ENCODE results near the gene EYA2. TPM values are rescaled to one million over a fixed set of nuclear protein-coding genes. Genes with fewer than 3 reads are reported as not detected.
A peak's percentile ranks its signal among the peaks of the same experiment; 100 is the strongest.

EYA2 gene
- total RNA-seq, 1 experiment from 2014 or later = 0.74 TPM

GRCh38 chr20:47174456-47175243 lies 280.0 kb downstream of the EYA2 start:
- H2BK5ac ChIP-seq (ENCODE audit: insufficient read length, low read length) = no peak overlapping the region
- no peak overlapping the region for H2BK20ac ChIP-seq (ENCODE audit: low read depth, low read length, poor library complexity, severe bottlenecking)
- DNase-seq = peak; percentile 51
- no peaks in the 10 kb centered on the region for H3K23me2 ChIP-seq (ENCODE audit: insufficient read length, low read depth, low read length, poor library complexity, severe bottlenecking)
- no peak overlapping the region for H4K8ac ChIP-seq (replicated peaks; ENCODE audit: insufficient read length, low read depth, low read length)
- no peak overlapping the region for H3K4ac ChIP-seq (ENCODE audit: low read depth, low read length)
- Mint-ChIP-seq H3K27ac (no peak overlapping the region), H3K4me3 (no peak overlapping the region), H3K36me3 (ENCODE audit: insufficient read depth in 1 of 3, low read depth in 3 of 3) (no peaks in the 10 kb centered on the region), H3K4me1 (peaks cover 0 to 9% of the 10 kb centered on the region in 2 experiments; a peak in 2 of 4 replicates), H3K27me3 (ENCODE audit: low read depth) (peaks cover 3% of the 10 kb centered on the region), H3K9me3 (no peaks in the 10 kb centered on the region)
- H4K5ac ChIP-seq (ENCODE audit: insufficient read length, low read depth, low read length) = no peak overlapping the region
- H4K20me1 ChIP-seq (ENCODE audit: control insufficient read depth, insufficient read depth, insufficient read length) = no peaks in the 10 kb centered on the region
- H3K9me3 ChIP-seq (ENCODE audit: control insufficient read depth, low read depth, low read length) = no peaks in the 10 kb centered on the region
- H2AFZ ChIP-seq (ENCODE audit: low read length) = no peak overlapping the region
- H2BK120ac ChIP-seq (ENCODE audit: low read depth, low read length, poor library complexity, severe bottlenecking) = no peak overlapping the region
- no CpG with 5 or more reads among the region's 21 CpGs for WGBS (ENCODE audit: extremely low coverage, insufficient read length, low lambda C conversion rate)
- H3K56ac ChIP-seq (ENCODE audit: insufficient read length, low read depth, low read length) = no peak overlapping the region
- H3K27me3 ChIP-seq (ENCODE audit: insufficient read depth, low read length) = no peaks in the 10 kb centered on the region
- no peaks in the 10 kb centered on the region for H3K4me1 ChIP-seq (ENCODE audit: insufficient read depth, low read length)
- H2BK15ac ChIP-seq (ENCODE audit: low read depth, low read length) = no peak overlapping the region
- H3T11ph ChIP-seq (ENCODE audit: low read length) = no peak overlapping the region
- H3K23ac ChIP-seq (ENCODE audit: insufficient read length, low read depth, low read length) = no peak overlapping the region
- H3K9ac ChIP-seq (ENCODE audit: extremely low read depth, insufficient read length, low read length) = no peak overlapping the region
- H2AK5ac ChIP-seq (ENCODE audit: insufficient read length, low read length) = no peak overlapping the region
- H2BK12ac ChIP-seq (ENCODE audit: insufficient read length, low read depth, low read length) = no peak overlapping the region
- no peak for TF ChIP-seq CTCF (conservative IDR thresholded peaks at IDR 0.05)
- no peak overlapping the region for H3K4me2 ChIP-seq (ENCODE audit: insufficient read depth, insufficient read length, low read length)
- H3K14ac ChIP-seq (ENCODE audit: insufficient read depth, low read length) = no peak overlapping the region; the same call in 1 of the 2 replicates
- no peaks in the 10 kb centered on the region for H3K79me1 ChIP-seq (ENCODE audit: insufficient read depth, low read depth, low read length, poor library complexity, severe bottlenecking)
- peak overlapping the region; percentile 47 for H3K18ac ChIP-seq (ENCODE audit: insufficient read length, low read depth, low read length)
- H3K27ac ChIP-seq (ENCODE audit: insufficient read length, low read depth, low read length) = no peak overlapping the region
- H3K79me2 ChIP-seq (ENCODE audit: insufficient read depth, low read length) = no peaks in the 10 kb centered on the region
- H4K91ac ChIP-seq (ENCODE audit: insufficient read length, low read depth, low read length) = no peak overlapping the region
